Activated naive CD8-positive, alpha-beta T cell treated with anti-CD3 and anti-CD28 coated beads, Interleukin-2, amount 50 U/mL, for 24 hours (primary cell): Measurements from ENCODE around the gene COMP.
"Not testable (repeated sequence)": the region's sequence is repeated elsewhere in the genome, so short reads cannot be mapped to it uniquely, and the experiment has no call there.

Experiments
- ATAC-seq: fragments of 150-1000 bp; cut with Tn5 transposase; one replicate; pipeline ENCODE4 v1.10.0; 2021
- DNase-seq: peaks from one replicate; pipeline ENCODE4 v3.0.0; 2021
- H3K27ac Mint-ChIP-seq: one replicate; pipeline ENCODE4 v1.8.0; 2021; ENCODE audit warnings: mild to moderate bottlenecking, mixed read lengths
- H3K27me3 Mint-ChIP-seq: one replicate; pipeline ENCODE4 v1.8.0; 2021; ENCODE audit warnings: mixed read lengths
- H3K36me3 Mint-ChIP-seq: one replicate; pipeline ENCODE4 v1.8.0; 2021; ENCODE audit warnings: low read depth, mixed read lengths
- H3K4me1 Mint-ChIP-seq: one replicate; pipeline ENCODE4 v1.8.0; 2021; ENCODE audit warnings: mixed read lengths
- H3K4me3 Mint-ChIP-seq: one replicate; pipeline ENCODE4 v1.8.0; 2021; ENCODE audit warnings: mild to moderate bottlenecking, moderate library complexity, mixed read lengths
- H3K9me3 Mint-ChIP-seq: one replicate; pipeline ENCODE4 v1.8.0; 2021; ENCODE audit warnings: mixed read lengths

COMP gene

GRCh38 chr19:18790566-18791314 is at the start of gene COMP:
Gene COMP, minus strand, starts transcription at chr19:18791305. Its CDS starts 36 bp downstream, at chr19:18791269.
- no peak for ATAC-seq
- no peak for DNase-seq
- H3K36me3 Mint-ChIP-seq = peaks cover 2% of the 10 kb centered on the region
- H3K4me3 Mint-ChIP-seq = peak within 1 kb of the TSS; percentile 59
- peaks cover 81% of the 10 kb centered on the region for H3K27me3 Mint-ChIP-seq
- peaks cover 27% of the 10 kb centered on the region for H3K4me1 Mint-ChIP-seq
- no peaks in the 10 kb centered on the region for H3K9me3 Mint-ChIP-seq
- H3K27ac Mint-ChIP-seq = no peak within 1 kb of the TSS

GRCh38 chr19:18840288-18841267 is 49.5 kb upstream of the COMP start:
- no peaks in the 10 kb centered on the region for H3K27me3 Mint-ChIP-seq
- H3K36me3 Mint-ChIP-seq = peaks cover 43% of the 10 kb centered on the region
- ATAC-seq (no peak), DNase-seq (no peak)
- H3K27ac Mint-ChIP-seq = peak overlapping the region; percentile 19
- no peaks in the 10 kb centered on the region for H3K9me3 Mint-ChIP-seq
- H3K4me3 Mint-ChIP-seq = no peak overlapping the region
- H3K4me1 Mint-ChIP-seq = peaks cover 90% of the 10 kb centered on the region

- DNase-seq = no peak
- Mint-ChIP-seq H3K4me1 (peaks cover 90% of the 10 kb centered on the region), H3K36me3 (peaks cover 45% of the 10 kb centered on the region), H3K27ac (peak overlapping the region; percentile 19), H3K9me3 (no peaks in the 10 kb centered on the region), H3K27me3 (no peaks in the 10 kb centered on the region), H3K4me3 (no peak overlapping the region)
- no peak for ATAC-seq
Observed at GRCh38 chr19:18839465-18840287, 48.6 kb upstream of the COMP start.

GRCh38 chr19:18834644-18834984 is 43.5 kb upstream of the COMP start:
- ATAC-seq = no peak
- Mint-ChIP-seq H3K36me3 (peaks cover 49% of the 10 kb centered on the region), H3K27ac (no peak overlapping the region), H3K4me1 (peaks cover 60% of the 10 kb centered on the region), H3K4me3 (peak overlapping the region; percentile 96), H3K9me3 (no peaks in the 10 kb centered on the region), H3K27me3 (peaks cover 2% of the 10 kb centered on the region)
- no peak for DNase-seq

- Mint-ChIP-seq H3K4me1 (peaks cover 54% of the 10 kb centered on the region), H3K36me3 (peaks cover 46% of the 10 kb centered on the region)
- peak; percentile 12 for DNase-seq
Observed at GRCh38 chr19:18833849-18834643, 42.9 kb upstream of the COMP start.

GRCh38 chr19:18833141-18833476 is 42.0 kb upstream of the COMP start:
- peaks cover 40% of the 10 kb centered on the region for H3K36me3 Mint-ChIP-seq
- ATAC-seq = no peak
- H3K4me1 Mint-ChIP-seq = peaks cover 45% of the 10 kb centered on the region
- H3K9me3 Mint-ChIP-seq = no peaks in the 10 kb centered on the region
- H3K27me3 Mint-ChIP-seq = peaks cover 2% of the 10 kb centered on the region
- H3K4me3 Mint-ChIP-seq = peak overlapping the region; percentile 96
- peak overlapping the region; percentile 95 for H3K27ac Mint-ChIP-seq
- no peak for DNase-seq

More at GRCh38 chr19:18833849-18834643, 42.9 kb upstream of the COMP start:
- Mint-ChIP-seq H3K4me3 (peak overlapping the region; percentile 96), H3K27me3 (peaks cover 2% of the 10 kb centered on the region), H3K9me3 (no peaks in the 10 kb centered on the region), H3K27ac (peak overlapping the region; percentile 95)
- ATAC-seq = no peak

- H3K9me3 Mint-ChIP-seq = no peaks in the 10 kb centered on the region
- peak overlapping the region; percentile 96 for H3K4me3 Mint-ChIP-seq
- peak overlapping the region; percentile 95 for H3K27ac Mint-ChIP-seq
- peak; percentile 38 for ATAC-seq
- peaks cover 34% of the 10 kb centered on the region for H3K36me3 Mint-ChIP-seq
- DNase-seq = peak; percentile 36
- peaks cover 4% of the 10 kb centered on the region for H3K27me3 Mint-ChIP-seq
- H3K4me1 Mint-ChIP-seq = peaks cover 39% of the 10 kb centered on the region
Observed at GRCh38 chr19:18832306-18833140, 41.4 kb upstream of the COMP start.

- Mint-ChIP-seq H3K9me3 (no peaks in the 10 kb centered on the region), H3K4me3 (peak within 1 kb of the TSS; percentile 96), H3K36me3 (peaks cover 33% of the 10 kb centered on the region), H3K27me3 (peaks cover 5% of the 10 kb centered on the region), H3K4me1 (peaks cover 32% of the 10 kb centered on the region), H3K27ac (peak within 1 kb of the TSS; percentile 95)
- DNase-seq (peak; percentile 99), ATAC-seq (peak; percentile 86)
Observed at GRCh38 chr19:18831524-18832305, 40.6 kb upstream of the COMP start, which contains the start of gene UPF1. Gene UPF1, plus strand, starts transcription at chr19:18831959. Its CDS starts 251 bp downstream, at chr19:18832210.

- ATAC-seq (no peak), DNase-seq (no peak)
- Mint-ChIP-seq H3K27ac (no peak overlapping the region), H3K4me1 (peaks cover 22% of the 10 kb centered on the region), H3K9me3 (no peaks in the 10 kb centered on the region), H3K27me3 (peaks cover 5% of the 10 kb centered on the region), H3K4me3 (no peak overlapping the region), H3K36me3 (peaks cover 23% of the 10 kb centered on the region)
Observed at GRCh38 chr19:18830488-18830887, 39.4 kb upstream of the COMP start.

- ATAC-seq (no peak), DNase-seq (no peak)
- Mint-ChIP-seq H3K4me3 (no peak overlapping the region), H3K4me1 (peaks cover 6% of the 10 kb centered on the region), H3K27ac (no peak overlapping the region), H3K36me3 (peaks cover 9% of the 10 kb centered on the region), H3K27me3 (peaks cover 5% of the 10 kb centered on the region), H3K9me3 (no peaks in the 10 kb centered on the region)
Observed at GRCh38 chr19:18828786-18829185, 37.7 kb upstream of the COMP start.

- H3K27me3 Mint-ChIP-seq = peaks cover 2% of the 10 kb centered on the region
- DNase-seq (no peak), ATAC-seq (no peak)
- H3K4me3 Mint-ChIP-seq = no peak overlapping the region
- no peaks in the 10 kb centered on the region for H3K4me1 Mint-ChIP-seq
- no peaks in the 10 kb centered on the region for H3K9me3 Mint-ChIP-seq
- H3K27ac Mint-ChIP-seq = no peak overlapping the region
- no peaks in the 10 kb centered on the region for H3K36me3 Mint-ChIP-seq
Observed at GRCh38 chr19:18817574-18817973, 26.5 kb upstream of the COMP start.

GRCh38 chr19:18816645-18817044 is 25.5 kb upstream of the COMP start:
- not testable (repeated sequence) for ATAC-seq, H3K27me3 Mint-ChIP-seq, H3K27ac Mint-ChIP-seq, H3K4me1 Mint-ChIP-seq, H3K4me3 Mint-ChIP-seq, DNase-seq, H3K36me3 Mint-ChIP-seq, H3K9me3 Mint-ChIP-seq
